Upper lobe of right lung (tissue), 1 donor: ENCODE measurements around the gene LPCAT2. TPM values are rescaled to one million over a fixed set of nuclear protein-coding genes. Genes with fewer than 3 reads are reported as not detected.

Experiments
- ATAC-seq: fragments of 200-7000 bp; cut with Tn5 transposase; one replicate; pipeline ENCODE4 v1.9.1; 2020; ENCODE audit warnings: mild to moderate bottlenecking, moderate library complexity
- DNase-seq: peaks from one replicate; pipeline ENCODE4 v3.0.0-alpha.2; 2020
- H3K27ac ChIP-seq: fragments of 200-600 bp; one replicate; pipeline ENCODE4 v1.8.0; 2022
- H3K27me3 ChIP-seq: fragments of 200-600 bp; one replicate; pipeline ENCODE4 v1.8.0; 2022; ENCODE audit warnings: mild to moderate bottlenecking
- H3K36me3 ChIP-seq: fragments of 200-600 bp; one replicate; pipeline ENCODE4 v1.8.0; 2022
- H3K4me1 ChIP-seq: fragments of 200-600 bp; one replicate; pipeline ENCODE4 v1.8.0; 2022
- H3K4me3 ChIP-seq: fragments of 200-600 bp; one replicate; pipeline ENCODE4 v1.8.0; 2022; ENCODE audit warnings: mild to moderate bottlenecking
- H3K9me3 ChIP-seq: fragments of 200-600 bp; one replicate; pipeline ENCODE4 v1.8.0; 2022
- CTCF ChIP-seq: fragments of 200-600 bp; IDR thresholded peaks from one replicate; pipeline ENCODE4 v1.8.0; 2022; ENCODE audit warnings: antibody characterized with exemption
- intact Hi-C: fragments of 100-400 bp; cut with DNase I; formaldehyde crosslinking; loops from one replicate; pipeline ENCODE4 v1.11.0; 2022
- total RNA-seq: library from RNA; stranded (reverse); fragmentation: NEBNext Ultra II Directional; extraction: Animal tissue kit (Norgen Biotek cat#: 25700); gene quantifications from one replicate; pipeline ENCODE4 v1.2.1, GENCODE V29; 2021
- donor health status: DM: no; HTN: yes; CAD: no; lungs with severe emphysema.

LPCAT2 gene
- total RNA-seq, 1 donor from 2014 or later: 32.8 TPM

DNA sequence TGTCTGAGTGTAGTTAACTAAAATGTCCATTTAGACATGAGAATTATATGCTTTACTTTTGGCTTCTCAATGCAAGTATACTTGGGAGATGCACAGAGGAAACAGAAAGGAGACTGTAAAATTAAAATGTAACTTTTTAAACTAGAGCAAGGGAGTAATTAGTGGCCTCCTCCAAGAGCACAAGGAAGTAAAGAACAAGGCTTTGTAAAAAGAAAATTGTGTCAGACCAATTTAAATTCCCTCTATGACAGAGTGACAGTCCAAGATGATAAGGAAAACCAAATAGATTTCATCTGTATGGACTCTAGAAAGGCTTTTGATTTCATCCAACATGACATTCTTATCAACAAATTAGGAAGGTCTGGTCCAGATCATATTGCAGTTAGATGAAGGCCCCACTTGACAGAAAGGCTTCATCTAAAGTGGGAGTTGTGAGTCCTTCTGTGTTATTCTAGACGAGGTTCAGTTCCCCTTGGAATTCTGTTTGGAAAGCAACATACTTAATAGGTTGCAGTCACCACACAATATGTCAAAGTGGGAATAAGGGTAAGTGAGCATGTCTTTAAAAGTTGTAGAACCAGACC, 51.2 kb downstream of the LPCAT2 start:
- no peak for ATAC-seq
- DNase-seq: no peak
- no peaks in the 10 kb centered on the region for H3K36me3 ChIP-seq
- H3K27ac ChIP-seq: peak overlapping the region; percentile 31
- no peak overlapping the region for H3K4me3 ChIP-seq
- intact Hi-C loops: no loop called here
- no peaks in the 10 kb centered on the region for H3K9me3 ChIP-seq
- no peak for TF ChIP-seq CTCF
- H3K4me1 ChIP-seq: peaks cover 19% of the 10 kb centered on the region
- H3K27me3 ChIP-seq: no peaks in the 10 kb centered on the region

- ATAC-seq (no peak), DNase-seq (no peak)
- Histone ChIP-seq H3K36me3 (no peaks in the 10 kb centered on the region), H3K27ac (no peak overlapping the region), H3K4me1 (peaks cover 19% of the 10 kb centered on the region), H3K27me3 (no peaks in the 10 kb centered on the region), H3K9me3 (no peaks in the 10 kb centered on the region), H3K4me3 (no peak overlapping the region)
- intact Hi-C loops: no loop called here
- TF ChIP-seq CTCF: no peak
These were observed 52.5 kb downstream of the LPCAT2 start for GRCh38 chr16:55561319-55561848.

DNA sequence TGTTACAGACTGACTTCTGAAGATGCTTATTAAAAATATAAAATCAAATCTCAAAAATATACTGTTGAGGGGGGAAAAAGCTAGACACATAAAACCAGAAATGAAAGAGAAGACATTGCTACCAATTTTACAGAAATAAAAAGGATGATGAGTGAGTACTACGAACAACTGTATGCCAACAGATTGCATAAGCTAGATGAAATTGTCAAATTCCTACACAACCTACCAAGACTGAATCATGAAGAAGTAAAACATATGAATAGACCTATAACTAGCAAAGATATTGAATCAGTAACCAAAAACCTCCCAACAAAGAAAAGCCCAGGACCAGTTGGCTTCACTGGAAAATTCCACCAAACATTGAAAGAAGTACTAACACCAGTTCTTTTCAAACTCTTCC, 54.1 kb downstream of the LPCAT2 start:
- TF ChIP-seq CTCF: no peak
- H3K27me3 ChIP-seq: no peaks in the 10 kb centered on the region
- no peak overlapping the region for H3K27ac ChIP-seq
- peaks cover 27% of the 10 kb centered on the region for H3K4me1 ChIP-seq
- ATAC-seq: no peak
- no peaks in the 10 kb centered on the region for H3K9me3 ChIP-seq
- H3K36me3 ChIP-seq: no peaks in the 10 kb centered on the region
- no peak for DNase-seq
- intact Hi-C loops: no loop called here
- no peak overlapping the region for H3K4me3 ChIP-seq

DNA sequence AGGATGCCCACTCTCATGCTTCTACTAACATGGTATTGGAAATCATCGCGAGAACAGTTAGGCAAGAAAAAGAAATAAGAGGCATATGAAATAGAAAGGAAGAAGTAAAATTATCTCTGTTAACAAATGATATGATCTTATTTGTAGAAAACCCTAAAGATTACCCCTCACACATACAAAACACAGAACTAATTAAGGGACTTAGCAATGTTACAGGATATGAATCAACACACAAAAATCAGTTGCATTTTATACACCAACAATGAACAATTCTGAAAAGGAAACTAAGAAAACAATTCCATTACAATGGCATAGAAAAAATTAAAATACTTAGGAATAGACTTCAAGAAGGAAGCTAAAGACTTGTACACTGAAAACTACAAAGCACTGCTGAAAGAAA, 54.9 kb downstream of the LPCAT2 start:
- H3K27me3 ChIP-seq: no peaks in the 10 kb centered on the region
- ATAC-seq: no peak
- no peak overlapping the region for H3K4me3 ChIP-seq
- no peak for DNase-seq
- TF ChIP-seq CTCF: no peak
- H3K9me3 ChIP-seq: no peaks in the 10 kb centered on the region
- peaks cover 28% of the 10 kb centered on the region for H3K4me1 ChIP-seq
- intact Hi-C loops: no loop called here
- H3K36me3 ChIP-seq: no peaks in the 10 kb centered on the region
- H3K27ac ChIP-seq: no peak overlapping the region

DNA sequence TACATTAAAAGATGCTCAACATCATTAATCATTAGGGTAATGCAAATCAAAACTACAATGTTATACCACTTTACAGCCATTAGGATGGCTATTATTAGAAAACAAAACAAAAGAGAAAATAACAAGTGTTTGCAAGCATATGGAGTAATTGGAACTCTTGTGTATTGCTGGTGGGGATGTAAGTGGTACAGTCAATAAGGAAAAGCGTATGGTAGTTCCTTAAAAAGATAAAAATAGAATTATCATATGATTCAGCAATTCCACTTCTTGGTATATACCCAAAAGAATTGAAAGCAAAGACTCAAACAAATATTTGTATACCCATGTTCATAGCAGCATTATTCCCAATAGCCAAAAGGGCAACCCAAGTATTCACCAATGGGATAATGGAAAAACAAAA, 56.2 kb downstream of the LPCAT2 start:
- no peak for TF ChIP-seq CTCF
- no peak for ATAC-seq
- Histone ChIP-seq H3K36me3 (no peaks in the 10 kb centered on the region), H3K27ac (no peak overlapping the region), H3K27me3 (no peaks in the 10 kb centered on the region), H3K4me1 (peaks cover 18% of the 10 kb centered on the region), H3K4me3 (no peak overlapping the region), H3K9me3 (no peaks in the 10 kb centered on the region)
- intact Hi-C loops: no loop called here
- no peak for DNase-seq
